NCI-H524 treated with DMSO at 0.1 percent for 48 hours (cell line): ENCODE data around the gene CYTH2.

Experiments used
- DNase-seq: peaks from one replicate; lab custom pipeline; 2025; lab: John Stamatoyannopoulos, UW

The CYTH2 gene

DNA sequence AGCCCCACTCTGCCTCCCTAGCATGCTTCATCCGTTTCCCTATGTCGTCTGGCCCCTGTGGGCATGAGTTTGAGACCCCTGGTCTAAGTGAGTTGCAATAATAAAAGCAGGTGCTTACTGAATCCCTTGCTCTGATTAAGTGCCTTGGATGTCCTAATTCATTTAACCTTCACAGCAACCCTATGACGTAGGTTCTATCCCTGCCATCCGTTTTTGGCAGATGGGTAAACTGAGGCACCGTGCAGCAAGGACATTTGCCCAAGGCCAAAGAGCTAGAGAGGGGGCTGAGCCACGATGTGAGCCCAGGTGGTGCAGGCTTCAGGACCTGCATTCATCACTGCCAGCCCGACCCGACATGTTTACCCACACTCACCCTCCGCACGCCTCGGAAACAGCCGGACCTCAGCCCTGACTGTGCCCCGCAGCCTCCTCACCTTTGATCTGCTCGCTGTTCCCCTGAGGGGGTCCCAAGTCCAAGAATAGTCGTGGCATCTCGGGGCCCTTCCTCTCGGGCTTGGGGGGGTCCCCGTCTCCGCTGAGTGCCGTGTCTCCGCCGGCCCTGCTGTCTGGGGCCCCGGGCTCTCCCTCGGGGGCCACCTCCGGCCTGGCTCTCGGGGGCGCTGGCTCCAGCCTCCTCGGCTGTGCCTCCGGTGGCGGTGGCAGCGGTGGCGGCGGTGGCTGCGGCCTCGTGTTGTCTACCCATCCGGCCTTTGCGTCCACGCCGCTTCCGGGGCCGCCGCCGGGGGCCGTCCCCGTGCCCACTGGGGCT is 28.0 kb downstream of the CYTH2 start:
- no peak for DNase-seq

DNA sequence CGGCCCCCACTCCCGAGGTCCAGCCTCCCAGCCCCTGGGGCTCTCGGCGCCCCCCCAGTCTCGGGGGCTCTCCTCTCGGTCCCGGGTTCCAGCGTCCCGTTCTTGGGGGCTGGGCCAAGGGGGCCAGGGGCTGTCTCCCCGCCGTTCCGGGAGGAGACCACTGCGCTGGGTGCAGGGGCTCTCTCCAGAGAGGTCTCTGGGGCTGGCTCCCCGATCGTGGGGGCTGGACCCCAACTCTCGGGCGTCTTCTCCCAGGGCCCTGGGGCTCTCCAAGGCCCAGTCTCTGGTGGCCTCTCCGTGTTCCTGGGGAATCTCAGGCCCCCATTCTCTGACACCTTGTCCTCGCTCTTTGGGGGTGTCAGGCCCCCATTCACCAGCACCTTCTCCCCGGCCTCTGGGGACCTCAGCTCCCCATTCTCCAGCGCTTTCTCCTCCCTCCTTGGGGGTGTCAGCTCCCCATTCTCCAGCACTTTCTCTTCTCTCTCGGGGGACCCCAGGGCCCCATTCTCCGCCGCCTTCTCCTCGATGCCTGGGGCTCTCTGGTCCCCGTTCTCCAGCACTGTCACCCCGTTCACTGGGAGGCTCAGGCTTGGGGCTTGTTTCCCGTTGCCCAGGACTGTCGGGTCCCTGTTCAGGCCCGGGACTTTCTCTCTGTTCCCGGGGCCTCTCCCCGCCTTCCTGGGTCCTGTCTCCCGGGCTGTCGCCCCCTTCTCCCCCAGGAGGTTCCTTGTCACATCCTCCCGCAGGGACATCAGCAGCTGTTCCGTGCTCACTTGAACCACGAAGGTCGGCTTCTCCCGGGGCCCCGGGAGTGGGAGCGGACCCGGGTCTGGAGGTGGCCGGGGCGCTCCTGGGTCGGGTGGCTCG is 28.8 kb downstream of the CYTH2 start:
- DNase-seq: no peak

DNA sequence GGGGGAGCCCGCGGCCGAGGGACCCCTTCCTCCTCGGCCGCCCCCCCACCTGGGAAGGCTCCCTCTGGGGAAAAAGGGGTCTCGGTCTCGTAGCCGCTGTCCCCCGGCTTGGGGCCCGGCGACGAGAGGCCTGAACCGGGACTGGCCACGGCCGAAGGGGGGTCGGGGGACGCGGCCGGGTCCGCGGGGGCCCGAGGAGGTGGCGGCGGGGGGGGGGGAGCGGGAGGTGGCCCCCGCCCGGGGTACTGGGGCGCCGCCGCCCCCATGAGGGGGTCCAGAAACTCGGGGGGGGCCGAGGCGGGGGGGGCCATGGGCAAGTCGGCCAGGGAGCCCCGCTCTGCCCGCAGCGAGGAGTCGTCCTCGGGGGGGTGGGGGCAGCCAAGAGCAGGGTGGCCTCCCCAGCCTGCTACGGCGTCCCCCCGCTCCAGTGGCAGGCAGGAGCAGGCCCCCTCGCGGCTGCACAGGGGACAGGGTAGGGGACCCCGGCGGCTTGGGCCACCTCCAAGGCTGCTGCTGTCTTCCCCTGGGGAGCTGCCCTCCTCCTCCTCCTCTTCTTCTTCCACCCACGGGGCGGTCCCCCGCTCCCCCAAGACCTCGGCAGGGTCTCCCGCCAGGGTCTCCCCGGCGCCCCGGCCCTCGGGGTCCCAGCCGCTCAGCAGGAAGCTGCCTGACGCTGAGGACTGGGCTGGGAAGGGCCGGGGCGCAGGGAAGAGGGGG is 29.6 kb downstream of the CYTH2 start:
- DNase-seq: no peak

- no peak for DNase-seq
These were observed 30.3 kb downstream of the CYTH2 start for GRCh38 chr19:48499316-48500090.

- DNase-seq: no peak
These were observed 31.8 kb downstream of the CYTH2 start for GRCh38 chr19:48500830-48501493.

GRCh38 chr19:48501494-48502349 is 32.6 kb downstream of the CYTH2 start:
- no peak for DNase-seq

DNA sequence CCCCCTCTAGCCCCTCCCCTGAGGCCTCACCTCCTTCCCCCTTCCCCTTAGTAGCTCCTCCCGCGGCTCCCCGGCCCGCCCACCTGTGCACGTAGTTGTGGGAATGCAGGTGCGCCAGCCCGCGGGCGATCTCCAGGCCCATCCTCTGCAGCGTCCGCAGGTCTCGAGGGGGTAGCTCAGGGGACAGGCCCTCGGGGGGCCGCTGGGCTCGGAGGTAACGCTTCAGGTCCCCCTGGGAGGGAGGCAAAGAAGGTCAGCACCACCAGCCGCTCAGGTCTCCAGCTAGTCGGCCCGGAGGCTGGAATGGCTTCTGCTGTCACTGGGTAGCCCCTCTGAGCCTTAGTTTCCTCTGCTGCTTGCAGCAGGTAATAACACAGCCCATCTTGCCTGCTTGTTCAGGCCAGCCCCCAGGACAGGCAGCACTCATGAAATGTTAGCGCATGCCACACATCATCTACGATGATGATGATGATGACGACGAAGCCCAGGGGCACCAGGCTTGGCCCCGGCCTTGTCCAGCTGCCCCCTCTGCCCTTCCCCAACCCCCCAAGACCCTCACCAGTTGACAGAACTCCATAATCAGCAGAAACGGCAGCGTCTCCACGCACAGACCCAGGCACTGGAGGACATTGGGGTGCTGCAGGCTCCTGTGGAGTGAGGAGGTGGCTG is 33.3 kb downstream of the CYTH2 start:
- no peak for DNase-seq

- DNase-seq: peak; percentile 47
These were observed 37.1 kb downstream of the CYTH2 start for GRCh38 chr19:48506138-48506733.

- DNase-seq: no peak
These were observed 38.8 kb downstream of the CYTH2 start for GRCh38 chr19:48507911-48508439.

DNA sequence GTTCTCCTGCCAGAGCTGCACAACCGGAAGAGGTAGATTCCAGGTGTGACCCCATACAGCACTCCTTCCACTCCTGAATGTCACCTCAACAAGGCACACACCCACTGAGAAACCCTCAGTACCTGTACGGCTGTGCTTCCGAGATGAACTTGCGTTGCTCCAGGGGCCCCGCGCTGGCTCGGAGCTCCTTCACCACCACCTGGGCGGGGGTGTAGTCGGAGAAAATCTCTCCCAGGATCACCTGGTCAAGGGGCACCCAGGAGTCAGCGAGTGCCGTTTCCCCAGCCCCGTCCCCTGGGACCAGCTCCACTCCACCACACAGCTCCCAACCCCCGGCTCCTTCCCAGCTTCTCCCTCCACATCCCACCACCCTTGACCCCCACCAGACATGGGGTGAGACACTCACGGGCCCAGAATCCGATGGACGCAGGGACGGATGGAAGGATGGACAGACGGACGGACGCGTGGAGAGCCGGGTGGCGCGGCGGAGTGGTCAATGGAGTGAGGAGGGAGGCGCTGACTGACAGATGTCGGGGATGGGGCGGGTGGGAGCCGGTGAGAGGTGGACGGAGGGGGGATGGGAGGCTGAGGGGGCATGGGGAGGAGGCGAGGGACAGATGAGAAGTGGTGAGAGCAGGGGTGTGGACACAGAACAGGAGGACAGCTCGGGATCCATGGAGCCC is 39.7 kb downstream of the CYTH2 start:
- no peak for DNase-seq

DNA sequence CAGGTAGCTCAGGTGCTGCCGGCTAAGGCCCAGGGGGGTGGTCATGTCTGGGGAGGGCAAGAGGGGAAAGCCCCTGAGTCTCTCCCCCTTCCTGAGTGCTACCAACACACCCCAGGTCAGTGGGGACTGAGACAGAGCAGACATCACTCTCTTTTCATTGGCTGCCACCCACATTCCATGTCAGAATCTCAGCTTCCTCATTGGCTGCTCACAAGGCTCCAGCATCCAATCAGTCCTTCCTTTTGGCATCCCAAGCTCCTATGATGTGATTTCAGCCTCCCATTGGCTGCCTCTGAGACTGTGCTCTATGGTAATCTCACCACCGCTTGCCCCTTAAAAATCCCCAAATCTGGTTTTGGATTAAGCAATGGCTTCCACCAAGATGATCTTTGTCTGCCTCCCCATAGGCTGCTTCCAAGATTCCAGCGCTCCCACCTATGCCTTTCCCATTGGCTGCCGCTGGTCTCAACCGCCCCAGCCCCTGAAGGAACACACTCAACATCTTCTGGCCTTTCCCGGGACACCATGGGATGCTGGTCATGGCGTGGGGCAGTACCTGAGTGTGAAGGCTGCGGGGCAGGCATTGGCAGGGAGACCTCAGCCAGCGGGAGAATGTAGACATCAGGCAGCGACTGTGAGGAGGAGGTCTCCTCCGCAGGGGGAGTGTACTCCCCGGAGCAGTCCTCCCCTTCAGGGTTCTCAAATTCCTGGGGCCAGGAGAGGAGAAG is 40.5 kb downstream of the CYTH2 start:
- DNase-seq: no peak

DNA sequence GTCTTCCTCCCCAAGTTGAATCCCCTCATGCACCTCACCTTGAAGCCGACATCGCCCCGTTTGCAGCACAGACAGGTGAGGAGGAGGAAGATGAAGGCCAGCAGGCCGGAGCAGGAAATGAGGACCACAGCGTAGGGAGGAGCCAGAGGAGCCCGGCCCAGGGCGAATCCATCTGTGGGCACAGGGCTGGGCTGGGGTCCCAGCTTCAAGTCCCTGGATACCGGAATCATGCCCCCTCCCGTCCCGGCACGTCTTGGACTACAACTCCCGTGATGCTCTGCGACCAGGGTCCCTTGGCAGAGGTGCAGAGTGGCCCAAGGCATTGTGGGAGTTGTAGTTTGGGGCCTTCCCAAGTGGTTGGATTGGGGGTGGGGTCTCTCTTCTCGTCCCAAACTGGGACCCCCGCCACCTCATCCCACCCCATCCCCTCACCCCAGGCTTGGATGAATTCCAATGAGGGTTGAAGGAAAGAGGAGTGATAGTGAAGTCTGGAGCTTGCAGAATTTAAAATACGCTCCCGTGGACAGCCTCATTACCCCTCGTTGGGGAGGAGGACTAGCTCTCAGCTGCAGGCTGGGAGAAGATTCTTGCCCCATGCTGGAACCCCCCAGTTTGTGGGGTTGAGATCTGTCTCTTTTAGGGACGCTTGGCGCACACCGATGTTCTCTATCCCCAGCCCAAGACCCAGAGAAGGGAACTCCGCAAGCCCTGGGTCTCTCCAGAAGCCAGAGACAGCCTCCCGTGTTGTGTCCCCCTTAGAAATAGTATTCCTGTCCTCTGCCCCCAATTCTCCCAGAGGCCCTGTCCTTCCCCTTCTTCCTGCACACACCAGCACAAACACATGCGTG is 41.5 kb downstream of the CYTH2 start:
- DNase-seq: peak; percentile 19

DNA sequence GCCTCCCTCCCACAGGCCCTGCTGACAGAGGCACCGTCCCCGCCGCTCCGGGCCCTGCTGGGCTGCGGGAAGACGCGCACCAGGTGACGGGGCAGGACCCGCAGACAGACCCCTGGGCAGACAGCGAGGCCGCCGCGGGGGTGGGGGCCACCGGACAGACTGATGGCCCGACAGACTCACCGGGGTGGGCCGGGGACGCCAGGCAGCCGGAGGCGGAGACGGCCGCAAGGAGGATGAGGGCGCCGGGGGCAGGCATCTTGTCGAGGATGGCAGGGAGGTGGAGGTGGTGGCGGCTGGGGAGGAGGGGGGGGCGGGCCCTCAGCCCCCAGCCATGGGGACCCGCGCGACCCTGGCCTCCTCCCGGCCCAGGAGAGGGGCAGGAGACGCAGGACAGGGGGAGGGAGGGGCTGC is 42.2 kb downstream of the CYTH2 start:
- DNase-seq: no peak

DNA sequence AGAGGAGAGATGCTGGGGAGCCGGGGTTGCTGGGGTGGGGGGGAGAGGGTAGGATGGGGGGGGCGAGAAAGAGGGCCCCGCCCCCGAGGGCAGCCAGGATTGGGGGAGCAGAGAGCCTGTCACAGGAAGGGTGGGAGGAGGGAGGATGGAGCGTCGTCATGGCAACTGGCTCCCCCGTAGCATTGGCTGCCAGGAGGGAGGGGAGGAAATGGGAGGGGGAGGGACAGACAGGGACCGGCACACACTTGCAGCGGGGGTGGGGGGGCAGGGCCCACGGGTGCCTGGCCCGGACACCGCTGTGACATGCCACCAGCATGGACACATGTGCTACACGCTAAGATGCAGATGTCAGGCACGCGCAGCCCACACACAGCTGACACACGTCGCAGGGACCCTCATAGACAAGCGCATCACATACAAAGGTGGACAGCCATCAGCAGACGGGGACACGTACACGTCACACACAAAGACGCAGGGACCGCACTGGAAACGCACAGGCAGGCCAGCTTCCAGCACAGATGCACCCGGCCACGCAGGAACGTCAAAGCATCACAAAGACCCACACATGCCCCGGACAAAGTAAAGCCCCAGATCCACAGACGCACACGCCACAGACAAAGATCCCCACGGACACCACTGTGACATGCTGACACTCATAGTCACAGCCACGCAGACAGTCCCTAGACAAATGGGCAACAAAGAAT is 42.8 kb downstream of the CYTH2 start, which contains the start of gene LMTK3:
TSS of gene LMTK3 (minus strand) at position 36 of the 704 bp plus-strand sequence. CDS start 259 bp downstream, outside the sequence.
- peak; percentile 57 for DNase-seq

- DNase-seq: no peak
These were observed 43.5 kb downstream of the CYTH2 start for GRCh38 chr19:48512504-48513288.
